ENCODE results near the gene EFCC1.
"Not testable (repeated sequence)": the region's sequence is repeated elsewhere in the genome, so short reads cannot be mapped to it uniquely, and the experiment has no call there.

Gene EFCC1

DNA sequence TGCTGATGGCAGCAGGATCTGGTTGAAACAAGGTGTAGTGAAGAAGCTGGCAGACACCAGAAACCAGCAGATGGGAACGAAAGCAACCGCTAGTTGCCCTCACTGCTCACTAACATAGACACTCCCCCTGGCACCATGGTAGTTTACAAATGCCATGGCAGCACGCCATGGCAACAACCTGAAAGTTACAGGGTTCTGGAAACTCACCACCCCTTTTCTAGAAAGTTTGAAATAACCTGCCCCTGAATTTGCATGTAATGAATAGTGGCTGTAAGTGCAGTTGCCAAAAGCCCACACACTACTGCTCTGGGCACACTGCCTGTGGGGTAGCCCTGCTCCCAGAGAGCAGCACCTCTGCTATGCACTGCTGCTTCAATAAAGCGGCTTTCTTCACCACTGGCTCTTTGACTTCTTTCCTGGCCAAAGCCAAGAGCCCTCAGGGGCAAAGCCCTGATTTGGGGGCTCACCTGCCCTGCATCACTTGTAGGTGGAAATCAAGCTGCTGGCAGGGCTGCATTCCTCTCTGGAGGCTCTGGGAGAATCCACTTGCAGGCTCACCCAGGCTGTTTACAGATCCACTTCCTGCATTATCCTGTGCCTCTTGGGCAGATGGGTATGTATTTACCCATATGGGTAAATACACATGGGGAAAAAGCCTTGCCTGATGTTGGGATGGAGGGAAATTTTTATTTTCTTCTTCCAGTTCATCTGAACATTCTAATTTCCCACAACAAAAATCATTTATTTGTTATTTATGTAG lies 57.5 kb downstream of the EFCC1 start:
- no peak for FAIRE-seq

DNA sequence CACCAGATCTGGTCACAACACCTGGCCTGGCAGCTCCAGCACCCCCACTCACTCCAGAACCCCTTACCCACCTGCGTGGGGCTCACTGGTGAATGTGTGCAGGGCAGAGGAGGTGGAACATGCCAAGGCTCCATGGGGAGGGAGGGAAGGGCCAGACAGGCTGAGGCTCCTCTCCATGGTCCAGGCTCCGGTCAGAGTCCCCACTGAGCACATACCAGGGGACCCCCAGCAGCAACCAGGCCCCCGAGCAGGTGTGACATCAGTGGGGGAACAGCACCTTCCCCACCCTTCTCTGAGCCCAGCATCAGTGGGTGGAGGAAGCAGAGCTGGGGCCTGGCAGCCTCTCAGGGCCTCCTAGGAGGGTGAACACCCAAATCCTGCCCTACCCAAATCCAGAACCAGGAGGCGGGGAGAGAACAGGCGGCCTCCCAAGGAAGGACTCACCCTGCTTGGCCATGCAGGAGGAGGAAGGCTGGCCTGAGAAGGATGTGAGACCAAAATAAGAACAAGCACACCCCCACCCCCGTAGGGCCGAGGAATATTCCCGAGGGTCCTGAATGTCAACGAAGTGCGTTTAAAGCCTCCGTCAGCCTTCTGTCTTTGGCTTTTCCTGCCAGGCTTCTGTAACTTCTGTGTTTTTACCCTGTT lies 58.3 kb downstream of the EFCC1 start:
- FAIRE-seq, result no peak

GRCh38 chr3:129060276-129061022 lies 59.3 kb downstream of the EFCC1 start, which contains the start of gene GP9:
Gene GP9, plus strand, starts transcription at chr3:129060779. Its CDS starts 961 bp downstream, at chr3:129061740.
- FAIRE-seq, result no peak

DNA sequence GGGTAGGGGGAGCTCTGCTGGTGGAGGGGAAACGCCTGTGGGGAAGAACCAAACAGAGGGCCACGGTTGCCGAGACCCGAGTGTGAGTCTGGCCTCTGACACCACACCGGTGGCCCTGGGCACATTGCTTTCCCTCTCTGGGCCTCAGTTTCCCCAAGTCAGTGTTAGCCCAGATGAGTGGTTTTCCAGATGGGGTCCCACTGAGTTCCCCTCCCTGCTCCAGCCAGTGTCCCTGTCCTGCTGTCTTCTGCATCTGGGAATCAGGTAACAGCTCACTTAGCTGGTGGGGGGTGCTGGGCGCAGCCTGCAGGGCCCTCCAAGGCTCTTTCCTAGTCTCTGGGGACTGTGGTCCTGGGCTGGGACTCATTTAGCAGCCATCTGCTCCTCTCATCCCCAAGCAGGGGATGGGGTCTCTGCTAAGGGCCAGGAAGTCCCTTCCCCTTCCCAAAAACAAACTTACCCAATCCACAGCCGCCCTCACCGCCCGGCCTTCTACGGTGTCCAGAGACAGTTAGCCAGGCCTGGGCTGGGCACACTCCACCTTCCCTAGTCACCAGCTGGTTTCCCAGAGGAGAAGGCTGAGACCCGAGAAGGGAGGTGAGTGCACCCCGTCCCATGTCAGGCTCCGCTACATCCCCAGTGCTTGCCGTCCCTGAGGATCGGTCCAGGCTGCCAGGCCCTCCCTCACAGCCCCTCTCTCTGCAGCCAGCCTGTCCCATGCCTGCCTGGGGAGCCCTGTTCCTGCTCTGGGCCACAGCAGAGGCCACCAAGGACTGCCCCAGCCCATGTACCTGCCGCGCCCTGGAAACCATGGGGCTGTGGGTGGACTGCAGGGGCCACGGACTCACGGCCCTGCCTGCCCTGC lies 60.2 kb downstream of the EFCC1 start:
- FAIRE-seq, result no peak

DNA sequence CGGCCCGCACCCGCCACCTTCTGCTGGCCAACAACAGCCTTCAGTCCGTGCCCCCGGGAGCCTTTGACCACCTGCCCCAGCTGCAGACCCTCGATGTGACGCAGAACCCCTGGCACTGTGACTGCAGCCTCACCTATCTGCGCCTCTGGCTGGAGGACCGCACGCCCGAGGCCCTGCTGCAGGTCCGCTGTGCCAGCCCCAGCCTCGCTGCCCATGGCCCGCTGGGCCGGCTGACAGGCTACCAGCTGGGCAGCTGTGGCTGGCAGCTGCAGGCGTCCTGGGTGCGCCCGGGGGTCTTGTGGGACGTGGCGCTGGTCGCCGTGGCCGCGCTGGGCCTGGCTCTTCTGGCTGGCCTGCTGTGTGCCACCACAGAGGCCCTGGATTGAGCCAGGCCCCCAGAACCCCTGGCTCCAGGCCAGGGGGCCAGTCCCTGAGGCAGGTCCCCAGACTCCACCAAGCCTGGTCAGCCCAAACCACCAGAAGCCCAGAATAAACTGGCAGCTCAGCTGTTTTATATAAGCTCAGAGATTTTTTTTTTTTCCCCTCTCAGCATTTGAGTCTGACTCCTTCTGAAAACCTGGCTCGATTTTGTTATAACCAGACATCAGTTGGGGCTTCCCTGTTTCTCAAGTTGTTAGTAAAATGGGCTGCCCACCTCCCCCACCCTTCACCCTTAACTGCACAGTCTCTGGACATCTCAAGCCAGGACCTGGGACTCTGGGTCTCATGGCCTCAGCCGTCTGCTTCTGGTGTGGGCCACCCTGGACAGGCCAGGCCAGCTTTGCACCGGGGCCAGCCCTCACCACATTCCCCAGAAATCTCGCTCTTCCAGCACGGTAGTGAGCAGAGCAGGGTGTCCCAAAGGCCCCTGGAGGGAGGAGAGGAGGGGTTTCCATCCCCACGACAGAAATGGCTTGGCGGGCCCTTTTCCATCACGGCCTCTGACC lies 61.1 kb downstream of the EFCC1 start:
- no peak for FAIRE-seq

DNA sequence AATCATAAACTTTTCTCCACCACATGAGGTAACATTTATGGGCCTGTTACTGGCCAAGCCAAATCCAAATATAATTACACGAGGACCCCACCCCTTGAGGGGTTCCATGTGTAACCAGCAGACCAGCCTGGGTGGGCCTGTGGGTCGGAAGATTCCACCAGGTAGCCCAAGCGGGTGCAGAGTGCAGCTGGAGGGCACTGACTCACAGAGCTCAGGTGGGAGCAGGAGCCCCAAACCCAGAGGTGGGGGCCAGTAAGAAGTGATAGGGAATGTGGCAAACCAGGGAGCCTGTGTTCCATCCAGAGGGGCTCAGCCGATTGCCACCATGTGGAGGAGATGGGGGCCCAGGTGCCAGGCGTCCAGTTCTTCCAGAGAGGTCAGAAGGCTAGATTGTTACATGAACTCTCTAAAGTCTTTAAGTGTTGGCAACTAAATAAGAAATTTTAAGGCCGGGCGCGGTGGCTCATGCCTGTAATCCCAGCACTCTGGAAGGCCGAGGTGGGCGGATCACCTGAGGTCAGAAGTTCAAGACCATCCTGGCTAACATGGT lies 62.1 kb downstream of the EFCC1 start:
- no peak for FAIRE-seq

GRCh38 chr3:129063841-129064482 lies 62.9 kb downstream of the EFCC1 start:
- FAIRE-seq, result no peak

GRCh38 chr3:129065016-129065719 lies 64.1 kb downstream of the EFCC1 start:
- no peak for FAIRE-seq

DNA sequence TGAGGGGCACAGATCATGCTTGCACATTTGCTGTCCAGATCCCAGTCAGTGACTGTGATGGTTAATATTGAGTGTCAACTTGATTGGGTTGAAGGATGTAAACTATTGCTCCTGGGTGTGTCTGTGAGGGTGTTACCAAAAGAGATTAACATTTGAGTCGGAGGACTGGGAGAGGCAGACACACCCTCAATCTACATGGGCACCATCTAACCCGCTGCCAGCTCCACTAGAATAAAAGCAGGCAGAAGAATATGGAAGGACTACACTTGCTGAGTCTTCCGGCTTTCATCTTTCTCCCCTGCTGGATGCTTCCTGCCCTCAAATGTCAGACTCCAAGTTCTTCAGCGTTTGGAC lies 64.6 kb downstream of the EFCC1 start:
- FAIRE-seq, result no peak

GRCh38 chr3:129067719-129068118 lies 66.6 kb downstream of the EFCC1 start:
- not testable (repeated sequence) for FAIRE-seq

GRCh38 chr3:129068291-129068886 lies 67.3 kb downstream of the EFCC1 start:
- no peak for FAIRE-seq

GRCh38 chr3:129069313-129070085 lies 68.4 kb downstream of the EFCC1 start:
- FAIRE-seq, result not testable (repeated sequence)

GRCh38 chr3:129070086-129070885 lies 69.2 kb downstream of the EFCC1 start:
- no peak for FAIRE-seq

GRCh38 chr3:129077222-129077621 lies 76.1 kb downstream of the EFCC1 start:
- FAIRE-seq, result no peak

DNA sequence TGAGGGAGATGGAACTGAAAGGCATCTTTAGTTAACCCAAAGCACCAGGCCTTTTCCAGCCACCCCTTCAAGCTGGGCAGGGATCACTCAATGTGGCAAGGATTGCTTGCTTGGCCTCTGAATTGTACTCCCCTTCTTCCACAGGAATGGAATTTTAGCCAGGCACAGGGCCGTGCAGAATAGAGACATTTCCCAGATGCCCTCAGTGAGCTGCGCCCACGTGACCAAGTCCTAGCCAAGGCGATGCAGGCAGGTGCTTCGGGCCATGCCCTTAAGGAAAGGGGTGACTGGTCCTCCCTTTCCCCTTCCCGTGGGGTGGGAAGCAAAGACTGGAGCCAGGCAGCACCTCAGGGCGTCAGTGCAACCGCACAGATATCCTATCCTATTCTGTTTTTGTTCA lies 77.4 kb downstream of the EFCC1 start:
- FAIRE-seq, result no peak

DNA sequence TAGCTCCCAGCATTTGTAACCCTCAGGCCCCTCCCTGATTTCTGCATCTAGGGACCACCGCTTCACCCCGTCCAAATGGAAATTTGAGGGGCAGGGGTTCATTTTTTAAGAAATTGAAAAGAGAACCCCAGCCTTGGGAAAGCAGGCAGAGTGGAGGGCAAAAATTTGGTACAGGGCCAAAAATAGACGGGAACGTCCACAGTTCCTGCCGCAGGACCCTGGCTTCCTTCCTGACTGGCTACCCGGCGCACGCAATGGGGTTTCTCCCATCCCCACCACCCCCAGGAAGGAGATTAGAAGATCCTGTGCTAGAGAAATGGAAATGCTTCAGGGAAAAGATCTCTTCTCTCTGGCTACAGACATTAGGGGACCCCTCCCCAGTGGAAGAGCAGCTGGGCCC lies 80.4 kb downstream of the EFCC1 start:
- no peak for FAIRE-seq

GRCh38 chr3:129082026-129082425 lies 80.9 kb downstream of the EFCC1 start:
- FAIRE-seq, result no peak

GRCh38 chr3:129084501-129084900 lies 83.4 kb downstream of the EFCC1 start:
- no peak for FAIRE-seq
